Jurkat, Clone E6-1 (cell line): ENCODE results near the gene ERG.

Source experiments
- DNase-seq: peaks from one replicate; pipeline ENCODE4 v3.0.0-alpha.2; 2011; ENCODE audit warnings: low read depth, low spot score
- H3K4me3 ChIP-seq: 2 replicates; pipeline ENCODE4 v1.5.1; 2011; ENCODE audit warnings: mild to moderate bottlenecking, low read length, control low read depth, moderate library complexity

Gene ERG

GRCh38 chr21:38380481-38381137 lies 117.7 kb downstream of the ERG start:
- DNase-seq, result peak; percentile 77
- no peak overlapping the region for H3K4me3 ChIP-seq

DNA sequence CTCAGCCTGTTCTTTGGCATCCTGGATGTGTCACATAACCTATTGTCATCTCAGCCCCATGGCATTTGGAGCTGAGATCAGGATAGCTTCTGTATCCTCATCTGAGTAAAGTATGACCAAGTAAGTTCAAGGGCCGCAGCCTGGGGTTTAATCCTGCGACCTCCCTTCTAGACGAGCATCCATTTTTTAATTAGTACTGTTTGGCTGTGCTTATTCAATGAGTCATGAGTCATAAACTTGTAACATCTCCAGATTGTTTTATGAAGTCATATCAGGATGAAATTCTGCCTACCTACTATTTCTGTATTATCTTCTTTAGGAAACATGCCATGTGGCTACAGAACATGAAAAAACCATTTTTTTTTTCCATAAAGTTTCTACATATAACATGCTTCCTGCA lies 119.1 kb downstream of the ERG start:
- H3K4me3 ChIP-seq, result no peak overlapping the region
- no peak for DNase-seq

DNA sequence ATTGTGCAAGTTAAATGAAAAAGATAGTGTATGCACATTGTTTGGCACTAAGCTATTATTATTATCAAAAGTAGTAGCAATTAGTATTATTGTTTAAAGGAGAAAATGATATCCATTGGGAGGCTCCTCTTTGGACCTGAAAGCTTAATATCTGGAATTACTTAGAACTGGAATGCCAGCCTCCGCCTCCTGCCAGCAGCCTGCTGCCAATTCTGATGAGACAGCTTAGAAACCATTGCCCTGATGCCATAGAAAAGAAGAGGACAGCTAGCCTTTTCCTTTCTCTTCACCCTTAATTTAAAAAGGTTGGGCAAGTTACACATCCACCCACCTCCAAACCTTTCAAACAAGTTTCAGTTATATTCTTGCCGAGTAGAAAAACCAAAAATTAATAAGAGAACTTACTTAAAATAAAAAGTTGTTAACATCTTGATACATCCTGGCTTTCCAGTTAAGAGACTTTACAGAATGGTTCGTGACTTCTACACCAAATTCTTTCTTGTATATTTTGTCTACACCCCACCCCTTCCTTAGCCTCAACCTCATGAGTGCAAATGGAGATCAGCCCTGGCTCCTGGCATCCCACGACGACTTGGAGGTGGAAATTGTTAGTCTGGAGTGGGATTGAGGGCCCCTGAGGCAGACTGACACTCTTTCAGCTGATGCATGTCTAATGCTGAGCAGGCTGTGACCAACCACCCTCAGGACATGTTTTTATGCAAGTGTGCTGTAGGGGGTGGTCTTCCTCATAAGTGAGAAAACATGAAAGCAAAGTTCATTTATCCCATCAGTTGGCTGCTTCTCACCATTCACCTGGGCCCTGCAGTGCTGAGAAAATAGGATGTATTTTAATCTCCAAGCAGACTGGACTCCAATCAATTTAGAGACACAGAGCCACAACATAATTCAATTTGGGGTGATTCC lies 120.8 kb downstream of the ERG start:
- DNase-seq, result peak; percentile 48
- no peak overlapping the region for H3K4me3 ChIP-seq

DNA sequence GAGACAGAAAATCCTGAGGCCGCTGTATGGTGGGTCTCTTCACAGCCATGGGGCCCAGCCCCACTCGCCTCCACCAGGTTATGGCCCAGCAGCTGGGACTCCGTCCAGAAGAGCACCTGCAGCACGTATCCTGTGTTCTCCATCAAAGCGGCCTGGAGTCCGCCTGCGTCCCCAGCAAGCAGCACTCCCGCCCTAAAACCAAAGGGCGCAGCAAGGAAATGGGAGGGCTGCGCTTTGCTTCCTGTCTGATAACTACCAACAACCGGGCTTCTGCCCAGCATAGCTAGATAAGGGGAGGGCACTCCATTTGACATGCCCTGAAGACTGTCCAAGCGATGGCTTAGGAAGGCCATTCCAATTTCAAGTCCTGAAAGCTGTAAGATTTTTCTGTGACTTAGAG lies 121.6 kb downstream of the ERG start:
- no peak overlapping the region for H3K4me3 ChIP-seq
- no peak for DNase-seq

DNA sequence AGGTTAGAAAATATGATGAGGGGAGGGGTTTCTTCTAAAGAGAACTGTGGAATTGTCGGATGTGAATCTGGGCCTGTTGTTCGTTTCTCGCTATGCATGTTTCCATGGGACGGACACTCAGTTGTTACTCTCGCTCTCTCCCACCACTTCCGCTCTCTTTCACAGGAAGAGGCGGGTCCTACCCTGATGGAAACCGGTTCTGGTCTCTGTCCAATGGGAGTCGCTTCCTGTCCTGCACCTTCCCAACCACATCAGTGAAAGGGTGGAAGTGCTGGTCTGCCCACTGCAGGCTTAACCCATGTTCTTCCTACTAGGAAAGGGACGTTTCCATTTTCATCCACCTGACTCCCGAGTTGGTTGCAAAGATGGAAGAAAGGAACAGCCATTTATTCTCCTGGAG lies 122.0 kb downstream of the ERG start:
- H3K4me3 ChIP-seq, result no peak overlapping the region
- DNase-seq, result no peak

DNA sequence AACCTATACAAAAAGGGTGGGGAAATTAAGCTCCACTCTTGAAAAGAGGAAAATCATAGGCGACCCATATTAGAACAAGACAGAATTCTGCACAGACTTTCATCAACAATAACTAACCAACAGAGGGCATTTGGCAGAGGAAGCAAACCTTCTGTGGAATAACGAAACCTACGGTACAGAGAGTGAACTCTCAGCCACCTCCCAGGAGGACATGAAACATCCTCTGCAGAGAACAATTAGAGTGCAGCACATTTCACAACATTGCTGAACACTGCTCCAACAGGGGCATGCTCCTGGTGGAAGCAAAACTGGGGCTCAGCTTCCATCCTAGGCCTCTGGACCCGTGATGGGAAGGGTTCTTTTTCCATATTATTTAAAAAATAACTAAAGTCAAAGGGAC lies 130.6 kb downstream of the ERG start:
- no peak overlapping the region for H3K4me3 ChIP-seq
- DNase-seq, result no peak

DNA sequence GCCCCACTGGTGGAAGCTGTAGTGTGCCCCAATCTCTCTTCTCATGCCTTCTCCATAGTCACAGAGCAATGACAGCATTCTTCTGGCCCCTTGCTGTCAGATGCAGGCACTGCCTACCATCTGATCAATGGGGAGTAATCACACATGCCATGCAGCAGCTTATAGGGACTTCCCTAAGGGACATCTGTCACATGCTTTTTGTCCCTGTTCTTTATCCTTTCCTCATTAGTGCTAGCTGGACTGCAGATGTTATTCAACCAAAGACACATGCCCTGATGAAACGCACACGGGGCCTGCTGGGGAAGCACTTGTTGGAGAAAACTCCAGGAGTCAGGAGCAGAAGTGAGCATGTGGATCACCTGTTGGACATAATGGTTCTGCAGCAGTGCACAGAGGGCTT lies 132.8 kb downstream of the ERG start:
- DNase-seq, result no peak
- no peak overlapping the region for H3K4me3 ChIP-seq

GRCh38 chr21:38363693-38364092 lies 134.6 kb downstream of the ERG start:
- no peak overlapping the region for H3K4me3 ChIP-seq
- DNase-seq, result no peak

DNA sequence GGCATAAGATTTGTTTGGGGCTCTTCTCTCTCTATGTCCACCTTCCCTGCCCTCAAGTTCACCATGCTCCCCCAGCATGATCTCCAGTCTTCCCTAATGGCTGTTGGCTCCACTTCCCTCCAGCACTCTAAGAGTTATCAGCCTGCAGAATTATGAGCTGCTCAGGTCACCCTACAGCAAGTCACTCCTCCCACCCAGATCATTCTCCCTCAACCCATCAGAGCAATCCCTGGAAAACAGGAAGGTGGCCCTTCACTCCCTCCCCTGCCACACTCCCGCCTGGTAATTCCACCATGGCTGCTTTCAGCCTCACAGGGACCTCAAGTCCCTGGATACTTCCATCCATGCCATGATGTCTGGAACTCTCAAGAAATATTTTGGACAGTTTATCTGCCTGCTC lies 137.0 kb downstream of the ERG start:
- DNase-seq, result no peak
- no peak overlapping the region for H3K4me3 ChIP-seq

DNA sequence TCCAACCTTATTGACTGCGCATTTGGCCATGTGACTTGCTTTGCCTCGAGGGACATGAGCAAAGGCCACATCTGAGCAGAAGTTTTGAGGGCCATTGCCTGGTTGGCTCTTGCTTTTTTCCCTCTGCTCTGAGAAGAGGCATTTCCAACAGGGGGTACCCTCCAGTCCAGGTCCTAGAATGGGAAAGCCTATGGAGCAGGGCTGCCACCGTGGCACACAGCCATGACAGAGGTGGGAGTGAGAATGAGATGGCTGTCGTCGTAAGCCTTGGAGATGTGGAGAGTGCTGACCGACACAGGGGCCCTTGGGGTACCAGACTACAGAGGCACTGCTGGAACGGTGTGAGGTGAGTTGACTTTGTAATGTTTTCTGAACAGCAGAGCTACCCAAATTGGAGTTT lies 138.4 kb downstream of the ERG start:
- no peak overlapping the region for H3K4me3 ChIP-seq
- DNase-seq, result no peak

DNA sequence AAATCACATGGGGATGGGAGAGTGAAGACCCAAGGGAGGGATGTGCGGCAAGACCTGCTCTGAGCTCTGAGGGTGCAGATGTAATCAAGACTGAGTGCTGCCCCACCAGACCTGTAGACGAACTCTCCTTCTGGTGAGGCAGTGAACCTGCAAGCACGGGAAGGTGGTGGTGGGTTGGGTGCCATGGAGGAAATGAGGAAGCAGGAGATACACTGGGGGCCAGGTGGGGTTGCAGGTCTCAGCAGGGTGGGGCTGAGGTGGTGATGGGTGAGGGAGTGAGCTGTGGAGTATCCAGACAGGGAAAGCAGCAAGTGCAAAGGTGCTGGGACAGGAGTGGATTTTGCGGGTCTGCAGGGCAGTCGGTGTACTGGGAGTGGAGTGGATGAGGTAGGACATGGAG lies 139.2 kb downstream of the ERG start:
- no peak overlapping the region for H3K4me3 ChIP-seq
- no peak for DNase-seq

DNA sequence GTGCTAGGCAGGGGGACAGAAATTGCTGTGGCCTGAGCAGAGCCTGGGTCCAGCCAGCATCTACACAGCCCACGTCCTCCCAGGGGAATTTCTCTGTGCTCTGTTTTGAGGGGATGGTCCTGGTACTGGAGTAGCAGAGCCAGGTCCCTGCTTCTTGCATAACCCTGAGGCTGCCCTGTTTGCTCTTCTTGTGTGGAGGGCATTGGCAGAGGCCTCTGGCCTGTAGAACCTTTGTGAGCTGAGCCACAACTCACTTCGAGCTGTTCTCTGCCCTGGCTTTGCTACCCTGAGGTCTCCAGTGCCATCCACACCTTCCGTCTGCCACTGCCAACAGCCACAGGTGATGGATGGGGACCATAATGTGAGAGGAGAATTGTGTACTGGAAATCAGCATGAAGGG lies 139.6 kb downstream of the ERG start:
- no peak overlapping the region for H3K4me3 ChIP-seq
- DNase-seq, result no peak

DNA sequence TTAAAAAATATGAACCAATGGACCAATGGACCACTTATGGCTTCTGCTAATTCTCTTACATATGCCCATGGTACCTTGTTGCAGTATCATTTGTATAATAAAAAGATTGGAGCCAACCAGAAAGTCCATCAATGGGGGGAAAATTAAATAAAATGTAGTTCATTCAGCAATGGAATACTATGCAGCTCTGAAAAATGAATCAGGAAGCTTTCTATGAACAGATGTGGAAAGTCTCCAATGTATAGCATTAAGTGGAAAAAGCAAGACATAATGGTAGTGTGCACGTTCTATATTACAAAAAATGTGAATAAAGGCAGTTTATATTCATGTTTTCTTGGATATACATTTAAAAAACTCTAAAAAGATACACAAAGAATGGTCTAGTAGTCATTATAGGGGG lies 140.2 kb downstream of the ERG start:
- H3K4me3 ChIP-seq, result no peak overlapping the region
- DNase-seq, result no peak

DNA sequence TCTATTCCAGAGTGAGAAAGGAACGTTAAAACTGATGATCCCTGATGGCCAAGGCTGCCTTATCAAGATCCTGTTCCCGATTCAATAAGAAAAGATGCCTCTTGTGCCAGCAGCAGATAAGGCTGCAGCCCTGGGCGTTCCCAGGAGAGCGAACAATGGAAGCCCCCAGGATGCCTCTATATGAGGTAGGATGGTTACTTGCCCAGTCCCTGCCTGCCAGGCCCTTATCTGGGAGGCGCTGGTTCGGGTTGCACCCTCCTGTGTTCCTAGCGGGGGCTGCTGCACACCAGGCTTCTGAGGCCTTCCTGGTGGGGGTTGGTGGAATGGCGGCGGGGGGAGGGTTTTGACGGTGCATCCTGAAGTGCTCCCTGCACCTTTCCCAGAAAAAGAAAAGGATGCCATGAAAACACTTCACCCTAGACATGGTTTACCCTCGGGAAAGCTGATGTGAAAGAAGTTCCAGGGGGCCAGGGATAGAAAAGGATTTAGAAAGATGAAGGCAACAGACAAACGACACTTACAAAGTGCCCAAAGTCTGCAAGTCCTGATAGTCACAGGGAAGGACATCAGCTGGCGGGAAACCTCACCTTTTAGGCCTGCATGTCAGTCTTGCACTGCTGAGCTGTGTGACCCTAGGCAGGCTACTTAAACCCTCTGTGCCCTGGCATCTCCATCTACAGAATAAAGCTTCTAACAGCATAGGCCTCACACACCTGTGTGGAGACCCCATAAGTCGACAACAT lies 141.2 kb downstream of the ERG start:
- no peak overlapping the region for H3K4me3 ChIP-seq
- DNase-seq, result no peak

DNA sequence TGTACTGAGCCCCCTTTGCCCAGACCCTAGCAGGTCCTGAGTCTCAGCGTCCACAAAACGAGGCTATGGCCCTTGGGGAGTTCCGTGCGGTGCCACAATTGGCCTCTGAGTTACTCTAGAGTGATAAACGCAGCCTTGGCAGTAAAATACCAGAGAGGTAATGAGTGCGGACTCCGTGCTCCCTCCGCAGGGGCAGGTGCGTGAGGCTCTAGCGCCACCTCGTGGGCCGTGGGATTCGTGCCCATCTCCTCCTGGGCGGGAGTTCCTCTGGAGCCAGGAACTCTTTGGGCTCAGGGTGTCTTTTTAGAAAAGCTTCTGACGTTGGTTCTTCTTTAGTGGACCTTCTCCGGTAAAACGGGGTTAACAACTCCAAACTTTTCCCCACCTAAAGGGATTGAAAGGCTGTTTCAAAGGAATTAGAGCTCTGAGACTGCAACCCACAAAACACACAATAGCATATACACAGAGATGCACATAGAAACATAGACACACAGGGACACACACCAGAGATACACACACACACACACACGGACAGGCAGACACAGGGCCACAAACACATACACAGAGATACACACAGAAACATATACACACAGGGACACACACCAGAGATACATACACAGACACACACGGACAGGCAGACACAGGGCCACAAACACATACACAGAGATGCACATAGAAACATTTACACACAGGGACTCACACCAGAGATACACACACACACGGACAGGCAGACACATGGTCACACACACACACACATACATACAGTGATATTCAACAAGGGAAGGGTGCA lies 142.1 kb downstream of the ERG start:
- H3K4me3 ChIP-seq, result no peak overlapping the region
- peak; percentile 68 for DNase-seq

DNA sequence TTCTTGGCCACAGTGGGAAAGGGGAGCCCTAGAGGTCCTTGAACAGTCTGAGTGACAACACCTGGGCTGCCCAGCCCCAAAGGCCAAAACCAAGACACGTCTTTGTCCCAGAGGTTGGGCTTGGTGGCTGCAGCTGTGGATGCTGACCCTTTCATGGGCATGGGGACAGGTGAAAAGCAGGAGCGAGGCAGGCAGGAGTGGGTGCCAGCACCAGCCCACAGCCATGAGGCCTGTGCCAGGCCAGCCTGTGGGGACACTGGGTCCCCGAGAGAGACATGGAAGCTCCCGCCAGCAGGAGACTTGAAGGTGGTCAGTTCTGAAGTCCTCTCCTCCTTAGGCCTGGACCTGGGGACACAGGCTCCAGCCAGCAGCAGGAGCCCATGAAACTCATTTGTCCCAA lies 142.9 kb downstream of the ERG start:
- no peak for DNase-seq
- no peak overlapping the region for H3K4me3 ChIP-seq

DNA sequence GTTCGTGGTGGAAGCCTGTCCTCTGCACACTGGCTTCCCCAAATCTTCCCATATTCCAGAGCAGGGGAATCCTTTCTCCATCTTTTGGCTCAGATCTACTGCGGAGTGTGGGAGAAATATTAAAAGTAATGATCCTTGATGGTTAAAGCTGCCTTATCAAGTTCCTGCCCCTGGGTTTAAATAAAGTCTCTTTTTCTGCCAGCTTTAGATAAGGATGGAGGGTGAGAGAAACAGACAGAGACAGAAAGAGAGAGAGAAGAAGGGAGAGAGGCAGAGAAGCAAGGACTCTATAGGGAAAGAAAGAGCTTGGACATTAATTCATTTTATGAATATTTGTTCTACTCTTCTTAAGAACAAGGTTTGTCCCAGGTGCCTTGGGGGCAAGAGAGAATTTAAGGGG lies 143.5 kb downstream of the ERG start:
- no peak for DNase-seq
- no peak overlapping the region for H3K4me3 ChIP-seq

- no peak overlapping the region for H3K4me3 ChIP-seq
- DNase-seq, result no peak
Observed at GRCh38 chr21:38354231-38354630, 144.0 kb downstream of the ERG start.

- H3K4me3 ChIP-seq, result no peak overlapping the region
- DNase-seq, result peak; percentile 27
Observed at GRCh38 chr21:38352536-38353219, 145.6 kb downstream of the ERG start.
